IMR-90 (cell line): ENCODE measurements around the gene RAB9A. TPM values are rescaled to one million over a fixed set of nuclear protein-coding genes. Genes with fewer than 3 reads are reported as not detected.

Experiments used
- ATAC-seq: fragments of 200-7000 bp; cut with Tn5 transposase; 2 replicates; pipeline ENCODE4 v1.9.1; 2020; ENCODE audit warnings: low read depth, mild to moderate bottlenecking, moderate library complexity
- BruUV-seq: library from RNA; stranded (reverse); fragments of 400-500 nt; replicated peaks from 2 replicates; lab custom pipeline; 2021; lab: Mats Ljungman, UMichigan
- CTCF ChIA-PET: fragments of 300-600 bp; formaldehyde crosslinking; extraction: SDS; loops from one replicate; lab custom pipeline; 2021; ENCODE audit warnings: antibody characterized with exemption; lab: Yijun Ruan, JAX
- POLR2A ChIA-PET: fragments of 300-600 bp; sonication (Branson Sonifier 250); formaldehyde crosslinking; loops from one replicate; lab custom pipeline; 2022; ENCODE audit warnings: antibody characterized with exemption; ENCODE audit not compliant: unreplicated experiment; lab: Charles Lee
- DNase-seq: peaks from one replicate; pipeline ENCODE4 v3.0.0; 2013
- H2AFZ ChIP-seq: replicated peaks from 2 replicates; pipeline ENCODE3; 2013; ENCODE audit warnings: low read length, mild to moderate bottlenecking; ENCODE audit not compliant: poor library complexity
- H2AK5ac ChIP-seq: 2 replicates; pipeline ENCODE4 v1.6.1; 2013; ENCODE audit warnings: low read depth, low read length, inconsistent platforms
- H2AK9ac ChIP-seq: replicated peaks from 2 replicates; pipeline ENCODE3; 2013; ENCODE audit warnings: mild to moderate bottlenecking, low read depth, low read length, moderate library complexity; ENCODE audit not compliant: poor library complexity
- H2BK120ac ChIP-seq: 2 replicates; pipeline ENCODE4 v1.6.1; 2013; ENCODE audit warnings: low read depth, low read length, inconsistent platforms
- H2BK15ac ChIP-seq: 3 replicates; pipeline ENCODE4 v1.6.1; 2013; ENCODE audit warnings: low read depth, low read length, inconsistent platforms
- H2BK20ac ChIP-seq: 2 replicates; pipeline ENCODE4 v1.6.1; 2013; ENCODE audit warnings: low read depth, mild to moderate bottlenecking, inconsistent platforms, low read length, moderate library complexity
- H2BK5ac ChIP-seq: 2 replicates; pipeline ENCODE4 v1.6.1; 2013; ENCODE audit warnings: mild to moderate bottlenecking, low read depth, low read length, inconsistent platforms; ENCODE audit not compliant: poor library complexity, severe bottlenecking
- H3K14ac ChIP-seq: replicated peaks from 2 replicates; pipeline ENCODE4 v1.6.1; 2013; ENCODE audit warnings: low read depth, low read length, inconsistent platforms
- H3K18ac ChIP-seq: 2 replicates; pipeline ENCODE4 v1.6.1; 2013; ENCODE audit warnings: low read depth, low read length, control low read depth
- H3K23ac ChIP-seq: 2 replicates; pipeline ENCODE4 v1.6.1; 2013; ENCODE audit warnings: low read depth, low read length, inconsistent platforms
- H3K27ac ChIP-seq: 2 replicates; pipeline ENCODE4 v1.5.1; 2013; ENCODE audit warnings: mild to moderate bottlenecking, control low read depth, low read length; ENCODE audit not compliant: insufficient read depth
- H3K27me3 ChIP-seq: 2 replicates; pipeline ENCODE4 v1.6.1; 2013; ENCODE audit warnings: low read length; ENCODE audit not compliant: control insufficient read depth, insufficient read depth
- H3K36me3 ChIP-seq: 2 replicates; pipeline ENCODE4 v1.6.1; 2013; ENCODE audit warnings: low read length, mixed read lengths; ENCODE audit not compliant: control insufficient read depth, insufficient read depth
- H3K4ac ChIP-seq: 2 replicates; pipeline ENCODE4 v1.6.1; 2013; ENCODE audit warnings: low read depth, low read length, inconsistent platforms
- H3K4me1 ChIP-seq: 2 replicates; pipeline ENCODE4 v1.6.1; 2013; ENCODE audit warnings: low read length, mixed read lengths; ENCODE audit not compliant: control insufficient read depth, insufficient read depth
- H3K4me2 ChIP-seq: 2 replicates; pipeline ENCODE4 v1.6.1; 2013; ENCODE audit warnings: low read depth, mild to moderate bottlenecking, control low read depth, low read length, moderate library complexity
- H3K4me3 ChIP-seq: 2 replicates; pipeline ENCODE4 v1.5.1; 2013; ENCODE audit warnings: low read depth, mild to moderate bottlenecking, control low read depth, low read length, moderate library complexity; ENCODE audit not compliant: insufficient read depth
- H3K56ac ChIP-seq: 2 replicates; pipeline ENCODE4 v1.6.1; 2013; ENCODE audit warnings: low read length, inconsistent platforms; ENCODE audit not compliant: insufficient read depth; ENCODE audit errors: extremely low read depth
- H3K79me1 ChIP-seq, 2 experiments: 2 replicates each; pipeline ENCODE4 v1.6.1; 2013; ENCODE audit warnings: low read length in 2 of 2, inconsistent platforms in 1 of 2, low read depth in 1 of 2
- H3K9ac ChIP-seq: 2 replicates; pipeline ENCODE4 v1.6.1; 2013; ENCODE audit warnings: low read depth, low read length, control low read depth
- H3K9me1 ChIP-seq: 2 replicates; pipeline ENCODE4 v1.6.1; 2013; ENCODE audit warnings: low read length, inconsistent platforms; ENCODE audit not compliant: insufficient read depth
- H3K9me3 ChIP-seq: 2 replicates; pipeline ENCODE4 v1.6.1; 2013; ENCODE audit warnings: low read length; ENCODE audit not compliant: control insufficient read depth, insufficient read depth
- H4K20me1 ChIP-seq: 2 replicates; pipeline ENCODE4 v1.6.1; 2013; ENCODE audit warnings: low read length, inconsistent platforms; ENCODE audit not compliant: insufficient read depth
- H4K5ac ChIP-seq: 2 replicates; pipeline ENCODE4 v1.6.1; 2013; ENCODE audit warnings: mild to moderate bottlenecking, low read depth, low read length, control low read depth
- H4K8ac ChIP-seq, 2 experiments: 2 replicates each; pipeline ENCODE4 v1.6.1; 2013; ENCODE audit warnings: low read depth in 2 of 2, low read length in 2 of 2, control low read depth in 1 of 2, inconsistent platforms in 1 of 2
- H4K91ac ChIP-seq: 2 replicates; pipeline ENCODE4 v1.6.1; 2013; ENCODE audit warnings: low read depth, low read length, inconsistent platforms; ENCODE audit not compliant: insufficient read depth
- BHLHE40 ChIP-seq: fragments of 150-350 bp; IDR thresholded peaks from 2 replicates; pipeline ENCODE4 v1.6.1; 2016; ENCODE audit warnings: mild to moderate bottlenecking, low read depth, low read length
- CHD1 ChIP-seq: IDR thresholded peaks from 2 replicates; pipeline ENCODE4 v1.6.1; 2012; ENCODE audit warnings: low read depth, low read length, improper control_type of control experiment
- FOS ChIP-seq: fragments of 150-350 bp; IDR thresholded peaks from 2 replicates; pipeline ENCODE4 v1.6.1; 2016; ENCODE audit warnings: low read depth, low read length
- MAFK ChIP-seq: IDR thresholded peaks from 2 replicates; pipeline ENCODE4 v1.6.1; 2012; ENCODE audit warnings: low read depth, low read length, improper control_type of control experiment
- MAZ ChIP-seq: IDR thresholded peaks from 2 replicates; pipeline ENCODE4 v1.6.1; 2012; ENCODE audit warnings: low read depth, mild to moderate bottlenecking, low read length, improper control_type of control experiment, moderate library complexity, borderline replicate concordance
- MXI1 ChIP-seq: IDR thresholded peaks from 2 replicates; pipeline ENCODE4 v1.6.1; 2012; ENCODE audit warnings: low read depth, mild to moderate bottlenecking, low read length, moderate library complexity, borderline replicate concordance
- RAD21 ChIP-seq: IDR thresholded peaks from 2 replicates; pipeline ENCODE4 v1.6.1; 2012; ENCODE audit warnings: low read length, improper control_type of control experiment
- RCOR1 ChIP-seq: IDR thresholded peaks from 2 replicates; pipeline ENCODE4 v1.6.1; 2012; ENCODE audit warnings: mild to moderate bottlenecking, low read length, improper control_type of control experiment; ENCODE audit not compliant: insufficient replicate concordance
- RFX5 ChIP-seq: IDR thresholded peaks from 2 replicates; pipeline ENCODE4 v1.8.0; 2012; ENCODE audit warnings: low read depth, mild to moderate bottlenecking, low read length, moderate library complexity
- WGBS, 2 experiments: methylation state at CpG; one replicate each; pipeline versions ENCODE4 v1.1.5 to v1.1.7; 2013; ENCODE audit warnings: missing lambda C conversion rate in 2 of 2; ENCODE audit not compliant: insufficient read length in 1 of 2; ENCODE audit errors: extremely low coverage in 2 of 2; 5-methylcytosine and 5-hydroxymethylcytosine counted together
- dilution Hi-C: fragments of 300-500 bp; cut with HindIII; formaldehyde crosslinking; loops from one replicate; pipeline ENCODE4 v1.14.3; 2018; ENCODE audit warnings: low sequenced_read_pairs; ENCODE audit not compliant: unreplicated experiment
- in situ Hi-C: fragments of 300-500 bp; cut with MboI; formaldehyde crosslinking; loops from 3 replicates; pipeline ENCODE4 v1.14.3; 2019; ENCODE audit warnings: low sequenced_read_pairs, inconsistent platforms, mixed read lengths
- intact Hi-C: fragments of 100-400 bp; cut with micrococcal nuclease; formaldehyde crosslinking; loops from 2 replicates; pipeline ENCODE4 v1.10.0; 2022
- polyA plus RNA-seq, 3 experiments: library from polyadenylated mRNA; depleted of rRNA; stranded (reverse); fragments of >200 nt; gene quantifications; 2 replicates each; pipeline ENCODE4 v1.2.3, GENCODE V29; 2012; ENCODE audit warnings: low replicate concordance in 1 of 3
- total RNA-seq: library from RNA; depleted of rRNA; stranded (reverse); fragments of >200 nt; gene quantifications from 2 replicates; pipeline ENCODE4 v1.2.3, GENCODE V29; 2012
- TF ChIP-seq, protein P1 (sequence below): conservative IDR thresholded peaks from 2 replicates; pipeline ENCODE4 v1.5.1; 2012; ENCODE audit warnings: mild to moderate bottlenecking, low read depth, low read length, improper control_type of control experiment
- TF ChIP-seq, protein P2 (sequence below): fragments of 150-350 bp; IDR thresholded peaks from 2 replicates; pipeline ENCODE4 v1.6.1; 2016; ENCODE audit warnings: low read depth, mild to moderate bottlenecking, low read length, moderate library complexity, borderline replicate concordance
- TF ChIP-seq, protein P3 (sequence below): fragments of 150-350 bp; IDR thresholded peaks from 2 replicates; pipeline ENCODE4 v1.6.1; 2017; ENCODE audit warnings: mild to moderate bottlenecking, antibody characterized with exemption, low read length, low read depth

The RAB9A gene
- total and polyA plus RNA-seq, 2 of the 4 experiments (the other 2 are of a cell fraction) = 15.8 to 22.3 TPM

DNA sequence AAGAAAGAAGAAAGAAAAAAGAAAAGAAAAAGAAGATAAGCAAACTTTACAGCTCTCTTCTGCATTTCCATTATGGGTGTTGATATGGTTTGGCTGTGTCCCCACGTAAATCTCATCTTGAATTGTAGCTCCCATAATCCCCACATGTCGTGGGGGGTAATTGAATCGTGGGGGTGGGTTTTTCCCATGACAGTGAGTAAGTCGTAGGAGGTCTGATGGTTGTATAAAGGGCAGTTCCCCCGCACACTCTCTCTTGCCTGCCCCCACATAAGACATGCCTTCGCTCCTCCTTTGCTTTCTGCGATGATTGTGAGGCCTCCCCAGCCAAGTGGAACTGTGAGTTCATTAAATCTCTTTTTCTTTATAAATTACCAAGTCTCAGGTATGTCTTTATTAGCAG lies 7.3 kb upstream of the RAB9A start:
- no peak for DNase-seq

More for the DNA sequence above, 7.3 kb upstream of the RAB9A start:
- no peak overlapping the region for H3K56ac ChIP-seq
- WGBS, 2 experiments = no CpG with 5 or more reads among the region's 7 CpGs
- H3K4me3 ChIP-seq = no peak overlapping the region
- no peak overlapping the region for H2AFZ ChIP-seq
- no peak overlapping the region for H3K18ac ChIP-seq
- no peak overlapping the region for H2BK120ac ChIP-seq
- no peaks in the 10 kb centered on the region for H3K79me1 ChIP-seq
- no peak overlapping the region for H3K27ac ChIP-seq
- H3K4ac ChIP-seq = no peak overlapping the region
- no peak overlapping the region for H2BK15ac ChIP-seq
- no peaks in the 10 kb centered on the region for H3K9me1 ChIP-seq
- BruUV-seq = no TSS peak
- ChIA-PET CTCF (no interaction called here), POLR2A (no interaction called here)
- H3K23ac ChIP-seq = no peak overlapping the region
- no peak overlapping the region for H2BK5ac ChIP-seq
- no peak overlapping the region for H2AK5ac ChIP-seq
- H3K9me3 ChIP-seq = no peaks in the 10 kb centered on the region
- H3K14ac ChIP-seq = no peak overlapping the region
- H3K4me1 ChIP-seq = no peaks in the 10 kb centered on the region
- intact Hi-C loops (no loop called here), dilution Hi-C loops (no loop called here), in situ Hi-C loops (no loop called here)
- no peak overlapping the region for H2AK9ac ChIP-seq
- TF ChIP-seq, protein P1, sequence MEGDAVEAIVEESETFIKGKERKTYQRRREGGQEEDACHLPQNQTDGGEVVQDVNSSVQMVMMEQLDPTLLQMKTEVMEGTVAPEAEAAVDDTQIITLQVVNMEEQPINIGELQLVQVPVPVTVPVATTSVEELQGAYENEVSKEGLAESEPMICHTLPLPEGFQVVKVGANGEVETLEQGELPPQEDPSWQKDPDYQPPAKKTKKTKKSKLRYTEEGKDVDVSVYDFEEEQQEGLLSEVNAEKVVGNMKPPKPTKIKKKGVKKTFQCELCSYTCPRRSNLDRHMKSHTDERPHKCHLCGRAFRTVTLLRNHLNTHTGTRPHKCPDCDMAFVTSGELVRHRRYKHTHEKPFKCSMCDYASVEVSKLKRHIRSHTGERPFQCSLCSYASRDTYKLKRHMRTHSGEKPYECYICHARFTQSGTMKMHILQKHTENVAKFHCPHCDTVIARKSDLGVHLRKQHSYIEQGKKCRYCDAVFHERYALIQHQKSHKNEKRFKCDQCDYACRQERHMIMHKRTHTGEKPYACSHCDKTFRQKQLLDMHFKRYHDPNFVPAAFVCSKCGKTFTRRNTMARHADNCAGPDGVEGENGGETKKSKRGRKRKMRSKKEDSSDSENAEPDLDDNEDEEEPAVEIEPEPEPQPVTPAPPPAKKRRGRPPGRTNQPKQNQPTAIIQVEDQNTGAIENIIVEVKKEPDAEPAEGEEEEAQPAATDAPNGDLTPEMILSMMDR = no peak
- TF ChIP-seq, protein P2, sequence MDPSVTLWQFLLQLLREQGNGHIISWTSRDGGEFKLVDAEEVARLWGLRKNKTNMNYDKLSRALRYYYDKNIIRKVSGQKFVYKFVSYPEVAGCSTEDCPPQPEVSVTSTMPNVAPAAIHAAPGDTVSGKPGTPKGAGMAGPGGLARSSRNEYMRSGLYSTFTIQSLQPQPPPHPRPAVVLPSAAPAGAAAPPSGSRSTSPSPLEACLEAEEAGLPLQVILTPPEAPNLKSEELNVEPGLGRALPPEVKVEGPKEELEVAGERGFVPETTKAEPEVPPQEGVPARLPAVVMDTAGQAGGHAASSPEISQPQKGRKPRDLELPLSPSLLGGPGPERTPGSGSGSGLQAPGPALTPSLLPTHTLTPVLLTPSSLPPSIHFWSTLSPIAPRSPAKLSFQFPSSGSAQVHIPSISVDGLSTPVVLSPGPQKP = no peak
- TF ChIP-seq RCOR1 (no peak), FOS (no peak), MAZ (no peak), RAD21 (no peak), MXI1 (no peak), RFX5 (no peak), MAFK (no peak), BHLHE40 (no peak), CHD1 (no peak)
- TF ChIP-seq, protein P3, sequence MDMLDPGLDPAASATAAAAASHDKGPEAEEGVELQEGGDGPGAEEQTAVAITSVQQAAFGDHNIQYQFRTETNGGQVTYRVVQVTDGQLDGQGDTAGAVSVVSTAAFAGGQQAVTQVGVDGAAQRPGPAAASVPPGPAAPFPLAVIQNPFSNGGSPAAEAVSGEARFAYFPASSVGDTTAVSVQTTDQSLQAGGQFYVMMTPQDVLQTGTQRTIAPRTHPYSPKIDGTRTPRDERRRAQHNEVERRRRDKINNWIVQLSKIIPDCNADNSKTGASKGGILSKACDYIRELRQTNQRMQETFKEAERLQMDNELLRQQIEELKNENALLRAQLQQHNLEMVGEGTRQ = no peak
- ATAC-seq = no peak
- no peak overlapping the region for H4K5ac ChIP-seq
- H3K4me2 ChIP-seq = no peak overlapping the region
- H3K27me3 ChIP-seq = peaks cover 10% of the 10 kb centered on the region
- no peaks in the 10 kb centered on the region for H4K20me1 ChIP-seq
- no peaks in the 10 kb centered on the region for H3K36me3 ChIP-seq
- no peak overlapping the region for H4K91ac ChIP-seq
- no peak overlapping the region for H3K9ac ChIP-seq
- H2BK20ac ChIP-seq = no peak overlapping the region
- H4K8ac ChIP-seq = no peak overlapping the region
